GM21526 (cell line): ENCODE measurements around the gene TSPAN4.

Experiments used
- ATAC-seq: cut with Tn5 transposase; IDR thresholded peaks from one replicate; pipeline ENCODE4 v1.9.1; 2021; ENCODE audit warnings: moderate library complexity; ENCODE audit not compliant: unreplicated experiment, low FRiP score

Gene TSPAN4

DNA sequence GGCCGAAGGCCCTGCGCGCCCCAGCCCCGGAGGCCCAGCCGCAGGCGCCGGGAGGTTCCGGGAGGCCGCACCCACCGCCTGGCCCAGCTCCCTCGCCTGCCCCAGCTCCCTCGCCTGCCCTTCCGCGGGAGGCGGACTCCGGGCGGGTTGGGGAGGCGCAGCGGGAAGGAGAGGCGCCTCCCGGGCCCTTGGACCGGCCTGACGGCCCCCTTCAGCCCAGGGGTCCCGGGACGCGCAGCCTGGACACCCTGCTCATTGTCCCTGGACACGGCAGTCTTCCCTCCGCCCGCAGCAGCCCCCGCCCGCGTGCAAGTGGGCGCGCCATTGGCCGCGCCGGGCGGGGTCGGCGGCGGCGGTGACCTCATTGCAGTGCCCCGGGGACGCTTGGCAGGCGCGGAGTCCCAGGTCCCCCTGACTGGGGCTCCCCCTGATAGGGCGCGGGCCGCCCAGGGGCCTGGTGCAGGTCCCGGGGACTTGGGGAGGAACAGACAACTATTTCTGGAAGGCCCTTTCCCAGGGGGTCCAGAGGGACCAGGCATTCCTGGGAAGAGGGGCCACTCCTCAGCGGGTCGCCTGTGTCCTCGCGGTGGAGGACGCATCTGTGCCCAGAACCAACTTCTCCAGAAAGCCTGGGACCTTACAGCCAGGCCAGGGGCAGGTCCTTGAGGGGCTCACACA is 9.4 kb upstream of the TSPAN4 start:
- ATAC-seq = no peak

DNA sequence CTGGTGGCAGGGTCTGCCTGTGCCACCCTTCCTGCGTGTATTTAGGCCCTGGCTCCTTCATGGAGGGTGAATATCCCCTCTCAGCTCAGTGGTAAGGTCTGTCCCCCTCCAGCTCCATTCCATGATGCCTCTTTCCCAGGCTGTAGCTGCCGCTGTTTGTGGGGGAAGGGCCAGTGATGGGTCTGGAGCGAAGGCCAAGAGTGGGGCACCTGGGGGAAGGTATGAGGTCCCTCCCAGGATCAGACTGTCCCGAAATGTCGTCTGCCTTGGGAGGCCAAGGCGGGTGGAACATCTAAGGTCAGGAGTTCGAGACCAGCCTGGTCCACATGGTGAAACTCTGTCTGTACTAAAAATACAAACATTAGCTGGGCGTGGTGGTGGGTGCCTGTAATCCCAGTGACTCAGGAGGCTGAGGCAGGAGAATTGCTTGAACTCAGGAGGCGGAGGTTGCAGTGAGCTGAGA is 8.8 kb upstream of the TSPAN4 start:
- no peak for ATAC-seq

DNA sequence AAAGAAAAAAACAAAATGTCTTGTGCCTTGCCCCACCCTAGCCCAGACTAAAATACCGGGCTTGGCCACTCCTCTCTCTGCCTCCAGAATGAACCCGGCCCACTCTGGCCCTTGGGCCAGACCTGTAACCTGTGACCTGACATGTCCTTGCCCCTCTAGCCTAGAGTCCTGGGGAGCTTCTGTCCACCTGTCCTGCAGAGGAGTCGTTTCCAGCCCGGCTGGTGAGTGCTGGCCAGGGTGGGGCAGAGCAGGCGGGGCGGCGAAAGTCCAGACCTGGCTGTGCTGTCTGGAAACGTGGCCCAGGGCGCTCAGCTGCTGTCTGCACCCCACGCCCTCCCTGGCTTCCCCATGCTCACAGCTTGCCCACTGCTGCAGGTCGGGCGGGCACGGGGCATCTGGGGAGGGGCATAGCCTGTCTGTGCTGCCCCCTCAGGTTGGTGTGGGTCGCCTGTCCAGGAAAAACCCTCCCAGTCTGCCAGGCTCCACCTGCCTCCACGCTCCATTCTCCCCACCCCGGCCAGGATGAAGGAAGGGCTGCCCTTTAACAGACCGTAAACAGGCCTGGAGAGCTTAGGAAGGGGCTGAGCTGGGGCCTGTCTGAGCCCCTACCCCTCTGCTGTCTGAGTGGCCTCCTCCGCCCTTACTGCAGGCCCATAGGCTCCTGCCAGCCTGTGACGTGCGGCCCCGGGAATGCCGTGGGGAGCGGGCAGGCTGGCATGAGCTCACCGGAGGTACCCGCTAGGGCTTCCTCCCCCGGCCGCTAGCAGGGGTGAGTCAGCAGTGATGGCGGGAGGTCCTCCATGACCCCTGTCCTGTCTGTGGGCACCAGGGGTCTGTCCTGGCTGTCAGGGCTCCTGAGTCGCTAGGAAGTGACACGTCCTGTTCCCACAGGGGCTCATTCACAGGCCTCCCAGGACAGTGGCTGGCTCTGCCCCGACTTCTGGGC is 8.0 kb upstream of the TSPAN4 start:
- no peak for ATAC-seq

DNA sequence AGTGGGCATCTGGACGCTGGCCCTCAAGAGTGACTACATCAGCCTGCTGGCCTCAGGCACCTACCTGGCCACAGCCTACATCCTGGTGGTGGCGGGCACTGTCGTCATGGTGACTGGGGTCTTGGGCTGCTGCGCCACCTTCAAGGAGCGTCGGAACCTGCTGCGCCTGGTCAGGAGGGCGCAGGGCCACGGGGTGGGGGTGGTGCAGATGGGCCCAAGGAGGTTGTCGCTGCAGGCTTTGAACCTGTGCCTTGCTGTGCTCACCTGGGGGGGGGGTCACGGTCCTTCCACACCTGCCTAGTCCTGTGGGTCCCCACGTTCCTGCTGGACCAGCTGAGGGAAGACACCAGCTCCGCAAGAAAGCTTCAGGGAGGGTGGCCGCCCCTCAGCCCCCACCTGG is 6.4 kb upstream of the TSPAN4 start:
- ATAC-seq = no peak

DNA sequence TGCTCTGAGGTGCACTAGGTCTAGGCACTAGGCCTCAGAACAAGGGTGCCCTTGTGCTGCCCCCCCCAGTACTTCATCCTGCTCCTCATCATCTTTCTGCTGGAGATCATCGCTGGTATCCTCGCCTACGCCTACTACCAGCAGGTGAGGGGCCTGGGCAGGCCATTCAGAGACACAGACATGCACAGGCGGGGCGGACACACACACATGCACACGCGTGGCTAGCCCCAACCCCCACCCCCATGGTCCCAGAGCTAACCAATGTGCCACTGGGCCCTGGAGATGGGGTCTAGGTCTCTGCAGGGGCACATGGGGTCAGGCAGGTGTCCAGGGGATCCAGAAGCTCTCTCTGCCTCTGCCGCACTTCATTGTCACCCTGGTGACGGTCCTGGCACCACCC is 6.0 kb upstream of the TSPAN4 start:
- no peak for ATAC-seq

DNA sequence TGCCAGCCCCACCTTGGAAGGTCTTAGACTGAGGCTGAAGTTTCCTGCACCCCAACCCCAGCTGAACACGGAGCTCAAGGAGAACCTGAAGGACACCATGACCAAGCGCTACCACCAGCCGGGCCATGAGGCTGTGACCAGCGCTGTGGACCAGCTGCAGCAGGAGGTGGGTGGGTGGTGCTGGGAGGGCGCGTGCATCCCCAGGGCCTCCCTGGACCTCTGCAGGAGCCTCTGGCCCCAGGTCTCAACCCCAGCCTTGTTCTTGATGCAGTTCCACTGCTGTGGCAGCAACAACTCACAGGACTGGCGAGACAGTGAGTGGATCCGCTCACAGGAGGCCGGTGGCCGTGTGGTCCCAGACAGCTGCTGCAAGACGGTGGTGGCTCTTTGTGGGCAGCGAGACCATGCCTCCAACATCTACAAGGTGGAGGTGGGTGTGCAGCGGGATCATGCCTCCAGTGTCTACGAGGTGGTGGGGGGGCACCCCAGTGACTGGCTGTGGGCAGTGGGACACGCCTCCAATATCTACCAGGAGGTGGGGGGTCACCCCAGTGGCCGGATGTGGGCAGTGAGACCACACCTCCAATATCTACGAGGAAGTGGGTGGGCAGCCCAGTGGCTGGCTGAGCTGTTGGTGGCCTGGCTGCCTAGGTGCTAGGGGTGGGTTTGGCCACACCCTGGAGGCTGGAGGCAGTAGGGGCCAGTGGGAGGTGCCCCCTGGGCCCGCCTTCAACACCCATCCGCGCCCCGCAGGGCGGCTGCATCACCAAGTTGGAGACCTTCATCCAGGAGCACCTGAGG is 5.3 kb upstream of the TSPAN4 start:
- ATAC-seq = no peak

DNA sequence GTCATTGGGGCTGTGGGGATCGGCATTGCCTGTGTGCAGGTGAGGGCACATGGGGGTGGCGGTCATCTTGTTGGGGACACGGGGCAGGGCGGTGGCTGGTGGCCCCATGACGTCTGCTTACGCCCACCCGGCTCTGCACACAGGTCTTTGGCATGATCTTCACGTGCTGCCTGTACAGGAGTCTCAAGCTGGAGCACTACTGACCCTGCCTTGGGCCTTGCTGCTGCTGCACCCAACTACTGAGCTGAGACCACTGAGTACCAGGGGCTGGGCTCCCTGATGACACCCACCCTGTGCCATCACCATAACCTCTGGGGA is 4.7 kb upstream of the TSPAN4 start:
- no peak for ATAC-seq

DNA sequence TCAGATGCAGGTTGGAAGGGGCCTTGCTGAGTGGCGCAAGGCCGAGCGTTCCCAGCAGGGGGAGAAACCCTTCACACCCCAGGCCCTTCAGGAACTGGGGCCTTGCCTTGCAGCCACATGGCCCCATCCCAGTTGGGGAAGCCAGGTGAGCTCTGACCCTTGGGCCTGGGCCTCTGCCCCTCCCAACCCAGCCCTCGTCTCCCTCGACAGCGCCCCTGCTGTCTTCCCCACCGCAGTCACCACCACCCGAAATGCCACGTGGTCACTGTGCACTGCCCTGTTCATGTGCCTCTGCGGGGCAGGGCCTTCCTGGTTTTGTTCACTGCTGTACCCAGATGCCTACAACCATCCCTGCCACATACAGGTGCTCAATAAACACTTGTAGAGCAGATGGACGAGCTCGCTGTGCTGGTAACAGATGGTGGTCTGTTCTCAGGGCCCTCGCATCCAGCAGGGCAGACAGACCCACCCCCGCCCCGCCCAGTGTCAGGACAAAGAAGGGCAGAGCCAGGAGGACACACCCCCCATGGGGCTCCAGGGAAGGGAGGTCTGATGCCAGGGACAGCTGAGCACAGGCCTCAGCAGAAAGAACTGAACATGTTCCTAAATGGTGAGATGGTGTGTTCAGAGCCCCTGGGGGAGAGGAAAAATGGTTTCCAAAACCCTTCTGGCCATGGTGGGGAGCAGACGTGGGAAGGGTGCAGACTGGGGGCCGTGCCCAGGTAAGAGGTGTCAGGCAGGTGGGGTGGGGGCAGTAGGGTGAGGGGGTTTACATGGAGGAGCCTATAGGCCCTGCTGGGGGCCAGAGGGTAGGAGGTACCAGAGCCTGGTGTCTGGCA is 4.0 kb upstream of the TSPAN4 start:
- no peak for ATAC-seq

DNA sequence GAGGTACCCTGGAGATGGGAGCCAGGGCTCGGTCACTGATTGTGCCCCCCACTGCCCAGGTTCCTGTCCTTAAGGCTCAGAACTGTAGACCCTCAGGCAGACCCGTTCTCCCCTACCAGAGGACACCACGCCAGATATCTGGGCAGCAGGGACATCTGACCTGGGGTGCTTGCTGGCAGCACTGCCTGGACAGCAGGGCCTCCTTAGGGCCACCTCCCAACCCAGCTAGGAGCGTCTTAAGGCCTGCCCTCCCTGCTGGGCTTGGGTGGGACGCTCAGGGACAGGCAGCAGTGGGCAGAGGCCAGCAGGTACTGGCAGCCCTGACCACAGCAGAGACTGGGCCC is 3.4 kb upstream of the TSPAN4 start:
- no peak for ATAC-seq

DNA sequence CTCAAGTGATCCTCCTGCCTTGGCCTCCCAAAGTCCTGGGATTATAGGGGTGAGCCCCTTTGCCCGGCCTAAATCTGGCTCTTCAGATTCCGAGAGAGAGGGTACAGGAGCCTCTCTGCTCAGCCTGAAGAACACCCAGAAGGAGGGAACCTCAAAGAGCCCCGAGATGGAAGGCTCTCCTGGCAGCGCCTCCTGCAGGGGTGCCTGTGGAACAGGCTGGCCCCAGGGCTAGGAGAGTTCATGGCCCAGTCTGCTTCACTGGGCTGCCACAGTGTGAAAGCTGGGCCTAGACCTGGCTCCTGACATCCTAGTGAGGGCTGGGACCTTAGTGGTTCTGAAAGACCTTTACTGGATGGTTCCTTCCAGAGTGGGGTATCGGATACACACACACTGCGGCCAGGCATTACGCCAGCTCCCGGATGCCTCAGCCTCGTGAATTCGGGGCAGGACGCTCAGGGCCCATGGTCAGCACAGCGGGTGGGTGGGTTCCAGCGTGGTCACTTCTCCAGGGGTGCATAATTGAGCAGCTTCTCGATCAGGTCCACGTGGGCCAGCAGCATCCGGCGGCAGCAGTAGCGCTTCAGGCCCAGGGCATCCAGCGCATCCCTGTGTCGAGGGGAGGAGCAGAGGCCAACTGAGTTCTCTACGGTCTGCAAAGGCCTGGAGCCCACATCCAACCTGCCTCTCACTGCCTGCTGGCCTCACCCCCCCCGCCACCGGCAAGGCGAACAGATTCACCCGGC is 2.6 kb upstream of the TSPAN4 start:
- no peak for ATAC-seq

DNA sequence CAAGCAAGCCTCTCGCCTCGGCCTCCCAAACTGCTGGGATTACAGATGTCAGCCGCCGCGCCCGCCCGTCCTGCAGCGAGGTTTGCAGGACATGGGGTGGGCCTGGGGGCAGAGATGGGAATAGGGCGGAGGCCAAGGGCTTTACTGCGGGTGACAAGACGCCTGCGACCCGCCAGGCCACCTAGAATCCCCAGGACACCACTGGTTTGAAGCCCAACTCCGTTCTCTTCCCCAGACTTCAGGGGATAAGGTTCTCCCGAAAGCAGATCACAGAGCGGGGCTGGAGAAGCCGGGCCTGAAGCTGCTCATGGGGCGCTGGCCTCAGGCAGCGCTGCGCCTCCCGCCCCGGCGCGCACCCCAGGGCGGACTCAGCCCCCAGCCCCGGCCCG is 677 bp upstream of the TSPAN4 start:
- peak; percentile 29 for ATAC-seq

DNA sequence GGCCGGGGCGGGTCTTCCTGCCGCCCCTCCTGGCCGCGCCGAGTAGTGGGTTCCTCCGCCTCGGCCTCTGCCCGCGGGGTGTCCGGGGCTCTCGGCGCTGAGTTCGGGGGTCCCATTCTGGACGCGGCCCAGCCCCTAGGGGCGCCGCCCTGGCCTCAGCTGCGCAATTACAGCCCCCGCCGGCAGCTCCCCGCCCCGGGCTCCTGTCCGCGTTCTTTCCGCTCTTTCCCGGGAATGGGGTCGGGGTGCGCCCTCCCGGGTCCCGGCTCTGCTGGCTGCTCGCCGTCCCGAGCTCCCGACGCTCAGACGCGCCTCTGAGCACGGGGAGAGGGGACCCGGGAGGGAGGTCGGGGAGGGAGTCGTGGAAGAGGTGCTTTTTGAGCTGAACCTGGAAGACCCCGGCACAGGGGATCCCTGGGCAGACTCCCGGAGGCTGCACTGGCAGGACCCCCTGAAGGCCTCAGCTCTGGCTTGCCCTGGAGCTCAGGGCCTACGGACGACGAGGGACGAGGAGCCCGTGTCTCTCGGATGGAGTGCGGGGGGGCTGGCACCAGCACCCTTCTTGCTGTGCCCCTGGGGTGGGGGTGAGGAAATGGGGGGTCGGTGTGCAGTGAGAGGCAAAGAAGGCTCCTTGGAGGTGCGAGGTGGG is 558 bp downstream of the TSPAN4 start:
- ATAC-seq = no peak

DNA sequence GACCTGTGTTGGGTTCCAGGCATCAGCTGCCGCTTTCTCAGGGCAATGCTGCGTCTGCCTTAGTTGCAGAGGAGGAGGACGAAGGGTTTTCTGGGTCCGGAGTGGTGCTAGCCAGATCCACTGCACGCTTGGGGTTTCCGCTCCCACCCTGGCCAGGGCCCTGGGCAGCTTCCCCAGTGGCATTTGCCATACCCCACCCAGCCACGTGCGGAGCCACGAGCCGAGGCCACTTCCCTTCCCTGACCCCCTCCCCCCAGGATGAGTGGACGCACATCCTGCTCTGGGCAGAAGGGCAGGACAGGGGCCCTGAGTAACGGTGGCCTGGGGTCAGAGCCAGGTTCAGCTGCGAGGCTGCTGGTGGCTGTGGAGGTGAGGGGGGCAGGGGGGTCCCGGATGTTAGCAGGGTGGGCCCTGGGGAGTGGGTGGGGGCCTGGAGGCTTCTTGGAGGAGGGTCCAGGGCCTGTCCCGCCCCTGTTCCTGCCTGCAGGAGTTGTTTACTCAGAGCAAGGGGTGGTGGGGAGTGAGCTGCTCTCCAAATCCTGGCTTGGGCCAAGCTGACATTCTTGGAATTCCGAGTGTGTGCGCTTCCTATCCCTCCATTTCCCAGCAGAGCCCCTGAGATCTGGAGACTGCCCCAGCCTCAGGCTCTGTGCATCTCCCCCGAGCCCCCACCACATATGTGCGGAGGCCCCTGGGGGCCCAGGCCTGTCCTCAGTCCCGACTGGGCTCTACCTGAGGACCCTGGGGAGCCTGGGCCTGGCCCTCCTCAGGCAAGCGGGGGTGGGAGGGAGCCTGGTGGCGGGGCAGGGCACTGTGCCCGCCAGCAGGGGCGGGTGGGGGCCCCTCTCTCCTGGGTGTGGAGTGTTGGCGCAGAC is 1.4 kb downstream of the TSPAN4 start:
- no peak for ATAC-seq

DNA sequence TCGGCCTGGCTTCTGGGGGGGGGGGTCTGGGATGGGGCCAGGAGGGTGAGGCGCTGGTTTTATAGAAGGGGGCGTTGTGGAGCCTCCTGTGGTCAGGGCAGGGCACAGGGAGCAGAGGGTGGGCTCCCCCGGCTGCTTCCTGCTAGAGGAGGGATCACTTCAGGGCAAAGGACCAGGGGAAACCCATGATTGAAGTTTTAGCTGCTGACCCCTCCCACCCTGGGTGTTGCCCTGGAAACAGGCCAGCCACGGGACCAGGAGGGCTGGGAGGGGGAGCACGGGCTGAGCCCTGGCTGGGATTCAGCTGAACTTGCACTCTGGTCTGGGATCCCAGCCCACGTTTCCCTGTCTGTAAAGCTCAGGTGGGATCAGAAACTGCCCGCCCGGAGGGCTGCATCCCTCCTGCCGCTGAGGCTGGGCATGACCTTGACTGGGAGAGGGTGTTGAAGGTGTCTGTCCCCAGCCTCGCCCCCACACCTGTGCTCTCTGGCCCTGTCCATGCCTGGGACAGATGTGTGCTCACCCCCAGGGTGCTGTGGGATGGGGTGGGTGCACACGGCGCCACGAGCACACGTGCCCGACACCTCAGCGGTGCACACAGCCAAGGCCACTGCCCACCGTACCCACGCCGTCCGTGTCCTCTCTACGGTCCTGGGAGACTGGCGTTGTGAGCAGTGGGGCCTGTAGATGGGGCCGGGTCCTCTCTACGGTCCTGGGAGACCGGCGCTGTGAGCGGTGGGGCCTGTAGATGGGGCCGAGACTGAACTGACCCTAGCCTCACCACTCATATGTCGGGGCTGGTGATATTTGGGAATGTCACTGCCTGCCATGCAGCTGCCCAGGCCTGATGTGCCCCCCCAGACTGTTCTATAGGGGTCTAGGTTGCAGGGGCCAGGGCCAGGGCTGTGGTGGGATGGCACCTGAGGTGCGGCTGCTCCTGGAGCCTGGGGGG is 2.3 kb downstream of the TSPAN4 start:
- ATAC-seq = no peak

DNA sequence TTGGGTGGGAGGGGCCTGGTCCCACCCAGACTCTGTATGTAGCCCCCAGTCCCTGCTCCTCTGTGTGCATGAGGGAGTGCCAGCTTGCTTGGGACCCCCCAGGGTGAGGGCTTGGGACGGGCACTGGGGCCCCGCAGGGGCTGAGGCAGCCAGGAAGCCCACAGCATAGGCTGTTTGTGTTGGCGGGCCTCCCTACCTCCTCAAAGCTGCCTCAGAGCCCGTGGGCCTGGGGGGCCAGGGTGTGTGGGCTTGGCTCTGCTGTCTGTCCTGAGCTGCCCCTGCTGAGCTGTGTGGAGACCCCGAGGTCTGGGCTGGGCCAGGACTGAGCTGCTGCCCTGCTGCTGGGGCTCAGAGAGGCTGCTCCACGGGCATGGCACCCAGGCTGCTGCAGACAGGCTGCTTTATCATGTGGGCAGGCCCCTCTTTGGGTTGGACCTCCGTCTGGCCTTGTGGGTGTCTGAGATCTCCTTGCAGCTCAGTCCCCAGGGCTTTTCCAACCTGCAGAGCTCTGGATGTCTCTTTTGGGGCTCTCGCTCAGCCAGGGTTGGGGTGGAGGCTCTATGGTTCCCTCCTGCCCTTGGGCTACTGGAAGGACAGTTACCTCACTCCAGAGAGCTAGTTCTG is 3.3 kb downstream of the TSPAN4 start:
- no peak for ATAC-seq

DNA sequence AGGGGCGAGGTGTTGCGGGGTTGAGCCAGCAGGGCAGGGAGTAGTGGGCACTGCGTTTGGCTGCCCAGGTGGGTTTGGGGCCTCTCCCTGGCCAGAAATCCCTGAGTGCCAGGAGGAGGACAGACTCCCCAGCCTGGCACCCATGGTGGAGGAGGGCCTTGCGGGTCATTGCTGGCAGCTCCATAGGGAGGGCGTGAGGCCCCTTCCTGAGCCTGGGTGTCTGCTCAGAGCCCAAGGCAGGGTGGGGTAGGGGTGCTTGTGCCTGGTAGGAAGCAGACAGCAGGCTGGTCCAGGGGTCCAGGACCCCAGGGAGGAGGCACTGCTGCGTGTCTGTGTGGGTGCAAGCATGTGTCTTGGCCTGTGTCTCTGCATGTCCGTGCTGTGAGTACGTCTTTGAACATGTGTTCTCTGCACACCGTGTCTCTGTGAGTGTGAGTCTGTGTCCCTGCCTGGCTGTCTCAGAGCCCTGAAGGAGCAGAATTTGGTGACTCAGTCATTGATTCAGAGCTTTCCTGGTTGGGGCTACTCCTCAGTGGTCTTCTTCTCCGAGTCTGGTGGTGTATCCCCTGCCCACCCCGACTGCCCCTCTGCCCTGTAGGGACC is 3.9 kb downstream of the TSPAN4 start:
- ATAC-seq = no peak
